ENCODE data around the gene TMEM178B. TPM values are rescaled to one million over a fixed set of nuclear protein-coding genes. Genes with fewer than 3 reads are reported as not detected.

TMEM178B gene
- total RNA-seq, 2 experiments from 2014 or later = 0.05 to 0.10 TPM

GRCh38 chr7:141430455-141431139 is 356.7 kb downstream of the TMEM178B start:
- peaks cover 23% of the 10 kb centered on the region for H3K27me3 Mint-ChIP-seq (ENCODE audit: low read depth)
- POLR2A ChIA-PET = no interaction called here

GRCh38 chr7:141431140-141431479 is 357.2 kb downstream of the TMEM178B start:
- no peaks in the 10 kb centered on the region for H3K4me1 Mint-ChIP-seq (ENCODE audit: low read depth)
- CTCF ChIA-PET = no interaction called here

More at GRCh38 chr7:141430455-141431139, 356.7 kb downstream of the TMEM178B start:
- H3K36me3 Mint-ChIP-seq (ENCODE audit: low read depth) = no peaks in the 10 kb centered on the region
- DNase-seq (no peak), ATAC-seq (no peak)
- no peak overlapping the region for H3K4me3 Mint-ChIP-seq
- no peaks in the 10 kb centered on the region for H3K4me1 Mint-ChIP-seq (ENCODE audit: low read depth)
- CTCF ChIA-PET = no interaction called here
- H3K9me3 Mint-ChIP-seq (ENCODE audit: insufficient read depth) = no peaks in the 10 kb centered on the region
- no peak overlapping the region for H3K27ac Mint-ChIP-seq

GRCh38 chr7:141431711-141432110 is 357.8 kb downstream of the TMEM178B start:
- Mint-ChIP-seq H3K4me3 (no peak overlapping the region), H3K4me1 (ENCODE audit: low read depth) (no peaks in the 10 kb centered on the region), H3K9me3 (ENCODE audit: insufficient read depth) (no peaks in the 10 kb centered on the region), H3K27ac (no peak overlapping the region), H3K36me3 (ENCODE audit: low read depth) (no peaks in the 10 kb centered on the region), H3K27me3 (ENCODE audit: low read depth) (peaks cover 23% of the 10 kb centered on the region)
- POLR2A ChIA-PET = no interaction called here
- ATAC-seq (no peak), DNase-seq (no peak)
- CTCF ChIA-PET = no interaction called here

More at GRCh38 chr7:141431140-141431479, 357.2 kb downstream of the TMEM178B start:
- Mint-ChIP-seq H3K27me3 (ENCODE audit: low read depth) (peaks cover 23% of the 10 kb centered on the region), H3K27ac (no peak overlapping the region), H3K9me3 (ENCODE audit: insufficient read depth) (no peaks in the 10 kb centered on the region), H3K36me3 (ENCODE audit: low read depth) (no peaks in the 10 kb centered on the region), H3K4me3 (no peak overlapping the region)
- DNase-seq = no peak
- no peak for ATAC-seq
- POLR2A ChIA-PET = no interaction called here

GRCh38 chr7:141433698-141434097 is 359.8 kb downstream of the TMEM178B start:
- CTCF ChIA-PET = no interaction called here
- peaks cover 23% of the 10 kb centered on the region for H3K27me3 Mint-ChIP-seq (ENCODE audit: low read depth)
- H3K4me1 Mint-ChIP-seq (ENCODE audit: low read depth) = no peaks in the 10 kb centered on the region
- POLR2A ChIA-PET = no interaction called here
- no peaks in the 10 kb centered on the region for H3K36me3 Mint-ChIP-seq (ENCODE audit: low read depth)
- no peak for DNase-seq
- H3K4me3 Mint-ChIP-seq = no peak overlapping the region
- ATAC-seq = no peak
- no peak overlapping the region for H3K27ac Mint-ChIP-seq
- no peaks in the 10 kb centered on the region for H3K9me3 Mint-ChIP-seq (ENCODE audit: insufficient read depth)

GRCh38 chr7:141436139-141436538 is 362.3 kb downstream of the TMEM178B start:
- Mint-ChIP-seq H3K4me1 (ENCODE audit: low read depth) (no peaks in the 10 kb centered on the region), H3K36me3 (ENCODE audit: low read depth) (no peaks in the 10 kb centered on the region), H3K4me3 (no peak overlapping the region), H3K27me3 (ENCODE audit: low read depth) (peaks cover 12% of the 10 kb centered on the region), H3K27ac (no peak overlapping the region), H3K9me3 (ENCODE audit: insufficient read depth) (no peaks in the 10 kb centered on the region)
- DNase-seq (no peak), ATAC-seq (no peak)
- CTCF ChIA-PET = no interaction called here
- POLR2A ChIA-PET = no interaction called here

- no peak for ATAC-seq
- ChIA-PET POLR2A (no interaction called here), CTCF (no interaction called here)
- Mint-ChIP-seq H3K27me3 (ENCODE audit: low read depth) (peaks cover 10% of the 10 kb centered on the region), H3K4me1 (ENCODE audit: low read depth) (no peaks in the 10 kb centered on the region), H3K4me3 (no peak overlapping the region), H3K36me3 (ENCODE audit: low read depth) (no peaks in the 10 kb centered on the region), H3K27ac (no peak overlapping the region), H3K9me3 (ENCODE audit: insufficient read depth) (no peaks in the 10 kb centered on the region)
- DNase-seq = no peak
These were observed 362.8 kb downstream of the TMEM178B start for GRCh38 chr7:141436575-141437075.

GRCh38 chr7:141439164-141439563 is 365.3 kb downstream of the TMEM178B start:
- ChIA-PET POLR2A (no interaction called here), CTCF (no interaction called here)
- no peak overlapping the region for H3K27ac Mint-ChIP-seq
- H3K9me3 Mint-ChIP-seq (ENCODE audit: insufficient read depth) = no peaks in the 10 kb centered on the region
- peaks cover 7% of the 10 kb centered on the region for H3K27me3 Mint-ChIP-seq (ENCODE audit: low read depth)
- DNase-seq = no peak
- no peak overlapping the region for H3K4me3 Mint-ChIP-seq
- no peaks in the 10 kb centered on the region for H3K36me3 Mint-ChIP-seq (ENCODE audit: low read depth)
- H3K4me1 Mint-ChIP-seq (ENCODE audit: low read depth) = no peaks in the 10 kb centered on the region
- no peak for ATAC-seq

GRCh38 chr7:141439776-141440175 is 365.9 kb downstream of the TMEM178B start:
- Mint-ChIP-seq H3K27ac (no peak overlapping the region), H3K27me3 (ENCODE audit: low read depth) (peaks cover 4% of the 10 kb centered on the region), H3K9me3 (ENCODE audit: insufficient read depth) (no peaks in the 10 kb centered on the region), H3K36me3 (ENCODE audit: low read depth) (no peaks in the 10 kb centered on the region), H3K4me3 (no peak overlapping the region), H3K4me1 (ENCODE audit: low read depth) (no peaks in the 10 kb centered on the region)
- CTCF ChIA-PET = no interaction called here
- POLR2A ChIA-PET = no interaction called here
- ATAC-seq = no peak
- no peak for DNase-seq

- no peak overlapping the region for H3K4me3 Mint-ChIP-seq
- no peak overlapping the region for H3K27ac Mint-ChIP-seq
- ATAC-seq = no peak
- H3K9me3 Mint-ChIP-seq (ENCODE audit: insufficient read depth) = no peaks in the 10 kb centered on the region
- ChIA-PET CTCF (no interaction called here), POLR2A (no interaction called here)
- no peaks in the 10 kb centered on the region for H3K36me3 Mint-ChIP-seq (ENCODE audit: low read depth)
- H3K27me3 Mint-ChIP-seq (ENCODE audit: low read depth) = peaks cover 8% of the 10 kb centered on the region
- no peak for DNase-seq
- no peaks in the 10 kb centered on the region for H3K4me1 Mint-ChIP-seq (ENCODE audit: low read depth)
These were observed 368.2 kb downstream of the TMEM178B start for GRCh38 chr7:141441837-141442627.

- ChIA-PET CTCF (no interaction called here), POLR2A (no interaction called here)
- Mint-ChIP-seq H3K4me3 (no peak overlapping the region), H3K27me3 (ENCODE audit: low read depth) (peaks cover 10% of the 10 kb centered on the region), H3K36me3 (ENCODE audit: low read depth) (no peaks in the 10 kb centered on the region), H3K27ac (no peak overlapping the region), H3K4me1 (ENCODE audit: low read depth) (no peaks in the 10 kb centered on the region), H3K9me3 (ENCODE audit: insufficient read depth) (no peaks in the 10 kb centered on the region)
- ATAC-seq (no peak), DNase-seq (no peak)
These were observed 368.9 kb downstream of the TMEM178B start for GRCh38 chr7:141442781-141443180.

- Mint-ChIP-seq H3K4me1 (ENCODE audit: low read depth) (no peaks in the 10 kb centered on the region), H3K27me3 (ENCODE audit: low read depth) (peaks cover 10% of the 10 kb centered on the region), H3K9me3 (ENCODE audit: insufficient read depth) (no peaks in the 10 kb centered on the region), H3K27ac (no peak overlapping the region), H3K4me3 (no peak overlapping the region), H3K36me3 (ENCODE audit: low read depth) (no peaks in the 10 kb centered on the region)
- DNase-seq (no peak), ATAC-seq (no peak)
- POLR2A ChIA-PET = no interaction called here
- CTCF ChIA-PET = no interaction called here
These were observed 371.1 kb downstream of the TMEM178B start for GRCh38 chr7:141444961-141445360.

GRCh38 chr7:141451232-141451631 is 377.4 kb downstream of the TMEM178B start:
- peaks cover 4% of the 10 kb centered on the region for H3K27me3 Mint-ChIP-seq (ENCODE audit: low read depth)
- no peak for DNase-seq
- ChIA-PET CTCF (no interaction called here), POLR2A (interaction anchor here (0.6 kb wide), 1 partner anchor 312 kb away, joined by 3 read pairs; no protein-coding TSS in a partner anchor)
- no peak overlapping the region for H3K4me3 Mint-ChIP-seq
- no peak overlapping the region for H3K27ac Mint-ChIP-seq
- H3K36me3 Mint-ChIP-seq (ENCODE audit: low read depth) = no peaks in the 10 kb centered on the region
- ATAC-seq = no peak
- no peaks in the 10 kb centered on the region for H3K9me3 Mint-ChIP-seq (ENCODE audit: insufficient read depth)
- H3K4me1 Mint-ChIP-seq (ENCODE audit: low read depth) = no peaks in the 10 kb centered on the region
